Cardiac fibroblast (primary cell): Measurements from ENCODE around the gene MACF1.

Source experiments
- DNase-seq, 2 donors: peaks; one replicate each; pipeline versions ENCODE4 v3.0.0 to v3.0.0-alpha.2; 2010; ENCODE audit warnings: low read depth in 2 of 2
- H3K4me3 ChIP-seq, 2 donors: replicated peaks in 1 of 2; 1 replicate in 1 of 2; 2 replicates in 1 of 2; pipeline ENCODE4 v1.5.1; 2011; ENCODE audit warnings: low read depth in 2 of 2, low read length in 2 of 2, mild to moderate bottlenecking in 2 of 2, moderate library complexity in 1 of 2
- CTCF ChIP-seq: IDR thresholded peaks from one replicate; pipeline ENCODE4 v1.5.1; 2011; ENCODE audit warnings: low read depth, mild to moderate bottlenecking, low read length, inconsistent platforms

Gene MACF1

DNA sequence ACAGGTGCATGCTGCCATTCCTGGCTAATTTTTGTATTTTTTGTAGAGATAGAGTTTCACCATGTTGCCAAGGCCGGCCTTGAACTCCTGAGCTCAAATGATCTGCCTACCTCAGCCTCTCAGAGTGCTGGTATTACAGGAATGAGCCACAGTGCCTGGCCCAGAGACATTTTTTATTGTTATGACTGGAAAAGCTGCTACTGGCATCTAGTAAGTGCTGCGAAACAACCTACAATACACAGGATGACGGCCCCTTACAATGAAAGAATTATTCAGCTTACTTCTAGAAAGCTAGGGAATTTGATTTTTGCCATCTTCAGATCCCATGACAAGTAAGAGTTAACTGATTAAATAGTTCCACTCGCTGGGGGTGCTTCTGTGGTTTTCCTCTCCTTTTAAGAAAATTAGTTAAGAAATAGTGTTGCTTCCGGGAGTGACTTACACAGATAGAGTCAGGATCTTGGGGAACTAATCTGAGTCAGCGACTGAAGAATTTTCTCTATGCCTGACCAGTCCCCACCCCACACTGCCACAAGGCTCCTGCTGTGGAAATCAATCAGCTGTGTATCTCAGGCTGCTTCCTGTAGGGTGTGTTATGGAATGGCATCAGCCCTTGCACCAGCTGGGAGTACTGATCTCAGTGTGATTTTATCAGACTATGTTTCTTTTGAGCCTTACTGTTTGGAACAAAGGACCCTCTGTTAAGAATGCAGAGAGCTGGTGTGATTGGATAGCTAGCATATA lies 194.0 kb downstream of the MACF1 start:
- DNase-seq: peak; percentile 94 to 98
- no peak overlapping the region for H3K4me3 ChIP-seq
- TF ChIP-seq CTCF: no peak

- no peak for DNase-seq
- no peak for TF ChIP-seq CTCF
- H3K4me3 ChIP-seq: no peak overlapping the region
Observed at GRCh38 chr1:39401106-39401505, 196.6 kb downstream of the MACF1 start.

GRCh38 chr1:39404876-39405275 lies 200.4 kb downstream of the MACF1 start:
- TF ChIP-seq CTCF: no peak
- no peak overlapping the region for H3K4me3 ChIP-seq
- no peak for DNase-seq

DNA sequence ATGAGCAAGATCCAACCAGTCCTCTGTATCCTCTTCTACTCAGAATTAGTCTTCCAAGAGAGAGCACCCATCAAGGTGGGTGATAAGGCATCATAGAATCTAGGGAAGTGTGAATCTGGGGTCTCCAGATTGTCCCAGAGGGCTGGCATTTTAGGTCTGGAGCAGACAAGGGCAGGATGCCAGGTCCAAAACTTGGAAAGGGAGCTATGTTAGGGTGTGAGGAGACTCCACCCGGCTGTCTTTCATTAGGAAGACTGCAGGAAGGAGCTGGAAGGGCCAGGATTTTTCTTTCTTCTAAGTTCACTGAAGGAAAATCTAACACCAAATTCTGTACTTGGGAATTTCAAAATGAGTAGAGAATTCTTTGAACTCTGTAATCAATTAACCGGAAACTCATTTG lies 200.9 kb downstream of the MACF1 start:
- no peak for DNase-seq
- no peak overlapping the region for H3K4me3 ChIP-seq
- TF ChIP-seq CTCF: no peak

DNA sequence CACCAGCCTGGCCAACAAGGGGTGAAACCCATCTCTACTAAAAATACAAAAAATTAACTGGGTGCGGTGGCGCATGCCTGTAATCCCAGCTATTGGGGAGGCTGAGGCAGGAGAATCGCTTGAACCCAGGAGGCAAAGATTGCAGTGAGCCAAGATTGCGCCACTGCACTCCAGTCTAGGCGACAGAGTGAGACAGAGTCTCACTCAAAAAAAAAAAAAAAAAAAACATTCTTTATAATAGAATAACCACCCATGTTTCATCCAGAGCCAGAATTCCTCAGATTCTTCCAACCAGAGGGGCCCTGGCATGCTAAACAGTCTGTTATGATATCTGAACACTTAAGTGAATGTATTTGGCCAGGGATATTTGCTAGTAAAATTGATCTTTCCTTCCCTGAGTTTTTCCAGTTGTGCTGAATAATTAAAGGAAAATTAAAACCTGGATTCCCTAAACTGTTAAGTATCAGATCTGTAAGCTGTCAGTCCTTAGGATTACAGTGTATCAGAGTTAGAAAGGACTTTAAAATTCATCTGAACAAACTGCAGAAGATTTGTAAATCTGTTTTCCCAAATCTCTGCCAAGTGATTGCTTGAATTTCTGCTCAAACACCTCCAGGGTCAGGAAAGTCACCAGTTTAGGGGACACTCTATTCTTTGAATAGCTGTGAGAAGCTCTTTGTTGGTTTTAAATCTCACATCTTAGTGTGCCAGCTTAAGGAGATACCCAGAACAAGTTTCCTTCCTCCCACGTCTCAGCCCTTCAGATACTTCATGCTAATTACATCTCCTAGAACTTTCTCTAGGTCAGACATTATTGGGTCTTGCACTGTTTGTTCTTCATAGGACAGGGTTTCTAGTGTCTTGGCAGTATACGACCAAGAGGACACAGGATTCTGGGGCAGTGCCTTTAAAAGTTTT lies 202.3 kb downstream of the MACF1 start:
- peak; percentile 79 to 83 for DNase-seq
- no peak overlapping the region for H3K4me3 ChIP-seq
- TF ChIP-seq CTCF: no peak

GRCh38 chr1:39407510-39407895 lies 203.0 kb downstream of the MACF1 start:
- H3K4me3 ChIP-seq: no peak overlapping the region
- no peak for TF ChIP-seq CTCF
- no peak for DNase-seq
